ENCODE measurements around the gene C18orf63. TPM values are rescaled to one million over a fixed set of nuclear protein-coding genes. Genes with fewer than 3 reads are reported as not detected.
"Not testable (repeated sequence)": the region's sequence is repeated elsewhere in the genome, so short reads cannot be mapped to it uniquely, and the experiment has no call there.

C18orf63 gene
- total RNA-seq, 2 donors from 2014 or later = not detected

GRCh38 chr18:74282755-74283554 is 32.7 kb upstream of the C18orf63 start:
- no peak for DNase-seq (ENCODE audit: low spot score)
- no peaks in the 10 kb centered on the region for H3K36me3 ChIP-seq
- H3K4me1 ChIP-seq (ENCODE audit: control insufficient read depth in 1 of 2, low read depth in 2 of 2) = peaks cover 0 to 6% of the 10 kb centered on the region in 2 donors
- H3K4me3 ChIP-seq = no peak overlapping the region
- ATAC-seq (ENCODE audit: insufficient number of reproducible peaks, low FRiP score, low read depth) = no peak
- TF ChIP-seq, protein P1, sequence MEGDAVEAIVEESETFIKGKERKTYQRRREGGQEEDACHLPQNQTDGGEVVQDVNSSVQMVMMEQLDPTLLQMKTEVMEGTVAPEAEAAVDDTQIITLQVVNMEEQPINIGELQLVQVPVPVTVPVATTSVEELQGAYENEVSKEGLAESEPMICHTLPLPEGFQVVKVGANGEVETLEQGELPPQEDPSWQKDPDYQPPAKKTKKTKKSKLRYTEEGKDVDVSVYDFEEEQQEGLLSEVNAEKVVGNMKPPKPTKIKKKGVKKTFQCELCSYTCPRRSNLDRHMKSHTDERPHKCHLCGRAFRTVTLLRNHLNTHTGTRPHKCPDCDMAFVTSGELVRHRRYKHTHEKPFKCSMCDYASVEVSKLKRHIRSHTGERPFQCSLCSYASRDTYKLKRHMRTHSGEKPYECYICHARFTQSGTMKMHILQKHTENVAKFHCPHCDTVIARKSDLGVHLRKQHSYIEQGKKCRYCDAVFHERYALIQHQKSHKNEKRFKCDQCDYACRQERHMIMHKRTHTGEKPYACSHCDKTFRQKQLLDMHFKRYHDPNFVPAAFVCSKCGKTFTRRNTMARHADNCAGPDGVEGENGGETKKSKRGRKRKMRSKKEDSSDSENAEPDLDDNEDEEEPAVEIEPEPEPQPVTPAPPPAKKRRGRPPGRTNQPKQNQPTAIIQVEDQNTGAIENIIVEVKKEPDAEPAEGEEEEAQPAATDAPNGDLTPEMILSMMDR (IDR thresholded peaks at IDR 0.05) = no peak
- no peak overlapping the region for H3K27ac ChIP-seq
- no peaks in the 10 kb centered on the region for H3K9me3 ChIP-seq
- H3K27me3 ChIP-seq (replicated peaks; ENCODE audit: insufficient read depth) = no peaks in the 10 kb centered on the region

DNA sequence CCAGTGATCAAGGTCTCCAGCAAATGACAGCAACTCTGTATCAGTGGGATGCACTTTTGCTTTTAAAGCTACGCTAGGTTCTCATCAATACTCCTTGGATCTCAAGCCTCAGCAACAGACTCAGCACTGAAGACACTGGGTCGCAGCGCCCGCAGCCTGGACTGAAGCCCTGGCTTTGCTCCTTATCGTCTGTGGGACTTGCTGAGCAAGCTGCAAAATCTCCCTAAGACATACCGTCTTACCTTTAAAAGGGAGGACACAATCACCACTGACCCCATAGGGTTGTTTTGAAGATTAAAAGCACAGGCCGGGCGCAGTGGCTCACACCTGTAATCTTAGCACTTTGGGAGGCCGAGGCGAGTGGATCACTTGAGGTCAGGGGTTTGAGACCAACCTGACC is 32.0 kb upstream of the C18orf63 start:
- H3K9me3 ChIP-seq = no peaks in the 10 kb centered on the region
- no peak overlapping the region for H3K4me3 ChIP-seq
- TF ChIP-seq, protein P1 (IDR thresholded peaks at IDR 0.05) = no peak
- peaks cover 0 to 9% of the 10 kb centered on the region in 2 donors for H3K4me1 ChIP-seq (ENCODE audit: control insufficient read depth in 1 of 2, low read depth in 2 of 2)
- H3K27me3 ChIP-seq (replicated peaks; ENCODE audit: insufficient read depth) = no peaks in the 10 kb centered on the region
- no peak for ATAC-seq (ENCODE audit: insufficient number of reproducible peaks, low FRiP score, low read depth)
- H3K36me3 ChIP-seq = no peaks in the 10 kb centered on the region
- no peak overlapping the region for H3K27ac ChIP-seq
- no peak for DNase-seq (ENCODE audit: low spot score)

DNA sequence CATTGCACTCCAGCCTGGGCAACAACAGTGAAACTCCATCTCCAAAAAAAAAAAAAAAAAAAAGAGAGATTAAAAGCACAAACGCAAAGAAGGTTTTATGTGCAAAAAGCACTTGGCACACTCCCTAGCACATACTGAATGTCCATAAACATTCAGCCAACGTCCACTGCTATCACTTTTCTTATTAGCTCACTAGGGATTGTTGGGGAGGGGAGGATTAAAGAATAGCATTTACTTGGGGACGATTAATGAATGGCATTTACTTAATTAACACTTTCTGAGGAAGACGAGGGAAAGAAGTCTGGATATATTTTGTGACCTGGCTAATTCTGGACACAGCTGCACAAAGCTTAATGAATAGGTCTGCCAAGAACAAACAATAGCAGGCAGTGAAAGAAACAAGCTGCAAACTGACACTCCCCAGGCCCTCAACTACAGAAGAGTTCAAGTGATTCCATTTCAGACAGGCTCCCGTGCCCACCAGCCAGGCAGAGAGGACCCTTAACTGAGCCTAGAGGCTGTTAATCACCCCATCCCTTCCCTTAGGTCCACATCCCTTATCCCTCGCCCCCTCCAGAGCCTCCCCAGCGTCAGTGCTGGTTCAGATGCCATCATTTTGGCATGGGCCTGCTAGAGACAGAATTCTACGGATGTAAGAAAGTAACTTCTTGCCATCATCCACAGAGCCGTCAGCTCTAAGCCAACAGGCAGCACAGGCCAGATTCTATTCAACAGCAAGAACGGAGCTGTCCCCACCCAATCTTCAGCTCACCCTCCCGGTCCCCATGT is 31.3 kb upstream of the C18orf63 start:
- Histone ChIP-seq H3K4me3 (no peak overlapping the region), H3K4me1 (ENCODE audit: control insufficient read depth in 1 of 2, low read depth in 2 of 2) (peaks cover 3 to 16% of the 10 kb centered on the region in 2 donors), H3K27ac (no peak overlapping the region), H3K27me3 (replicated peaks; ENCODE audit: insufficient read depth) (no peaks in the 10 kb centered on the region), H3K36me3 (no peaks in the 10 kb centered on the region), H3K9me3 (no peaks in the 10 kb centered on the region)
- ATAC-seq (ENCODE audit: insufficient number of reproducible peaks, low FRiP score, low read depth) (no peak), DNase-seq (ENCODE audit: low spot score) (no peak)
- TF ChIP-seq, protein P1 (IDR thresholded peaks at IDR 0.05) = no peak

GRCh38 chr18:74284980-74285355 is 30.7 kb upstream of the C18orf63 start:
- DNase-seq (ENCODE audit: low spot score) = no peak
- Histone ChIP-seq H3K4me3 (no peak overlapping the region), H3K9me3 (no peaks in the 10 kb centered on the region)

GRCh38 chr18:74285583-74285982 is 30.1 kb upstream of the C18orf63 start:
- not testable (repeated sequence) for H3K4me3 ChIP-seq; H3K36me3 ChIP-seq; H3K27ac ChIP-seq; H3K9me3 ChIP-seq; ATAC-seq (ENCODE audit: insufficient number of reproducible peaks, low FRiP score, low read depth); DNase-seq (ENCODE audit: low spot score); H3K27me3 ChIP-seq (replicated peaks; ENCODE audit: insufficient read depth)
- H3K4me1 ChIP-seq (ENCODE audit: control insufficient read depth in 1 of 2, low read depth in 2 of 2) = peaks cover 5 to 21% of the 10 kb centered on the region in 2 donors

More at GRCh38 chr18:74284980-74285355, 30.7 kb upstream of the C18orf63 start:
- TF ChIP-seq, protein P1 (IDR thresholded peaks at IDR 0.05) = no peak
- Histone ChIP-seq H3K4me1 (ENCODE audit: control insufficient read depth in 1 of 2, low read depth in 2 of 2) (peaks cover 5 to 21% of the 10 kb centered on the region in 2 donors), H3K27me3 (replicated peaks; ENCODE audit: insufficient read depth) (no peaks in the 10 kb centered on the region), H3K27ac (no peak overlapping the region), H3K36me3 (no peaks in the 10 kb centered on the region)
- ATAC-seq (ENCODE audit: insufficient number of reproducible peaks, low FRiP score, low read depth) = no peak

Data from thoracic aorta (tissue), 2 donors.